ENCODE data around the gene SORCS2.
"Not testable (repeated sequence)": the region's sequence is repeated elsewhere in the genome, so short reads cannot be mapped to it uniquely, and the experiment has no call there.

Gene SORCS2

GRCh38 chr4:7584098-7584497 is 391.8 kb downstream of the SORCS2 start:
- DNase-seq (ENCODE audit: low read depth in 2 of 2) = no peak

DNA sequence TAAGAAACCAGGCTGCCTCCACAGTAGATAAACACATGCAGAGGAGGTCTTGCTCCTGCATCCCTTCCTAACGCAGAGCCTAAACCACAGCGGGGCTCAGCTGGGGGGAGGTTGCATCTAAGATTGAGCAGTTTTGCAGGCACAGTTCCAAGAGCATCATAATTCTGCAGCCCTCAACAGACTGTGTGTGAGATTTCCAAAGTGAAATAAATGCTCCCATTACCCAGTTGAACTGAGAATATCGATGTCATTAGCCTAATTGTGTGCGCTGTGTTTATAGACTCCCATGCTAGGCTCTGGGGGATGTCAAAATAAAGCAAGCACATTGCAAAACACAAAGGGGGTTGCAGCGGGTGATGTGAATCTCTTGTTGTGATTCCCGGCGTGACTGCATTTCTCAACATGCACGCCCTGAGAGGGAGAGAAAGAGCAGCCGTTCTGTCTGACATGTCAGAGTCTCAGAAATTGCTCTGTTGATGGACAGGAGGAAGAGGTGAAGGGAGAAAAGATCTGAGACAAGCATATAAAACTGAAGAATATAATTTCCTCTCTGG is 392.3 kb downstream of the SORCS2 start:
- DNase-seq (ENCODE audit: low read depth in 2 of 2) = no peak

GRCh38 chr4:7585768-7586167 is 393.4 kb downstream of the SORCS2 start:
- no peak for DNase-seq (ENCODE audit: low read depth in 2 of 2)

DNA sequence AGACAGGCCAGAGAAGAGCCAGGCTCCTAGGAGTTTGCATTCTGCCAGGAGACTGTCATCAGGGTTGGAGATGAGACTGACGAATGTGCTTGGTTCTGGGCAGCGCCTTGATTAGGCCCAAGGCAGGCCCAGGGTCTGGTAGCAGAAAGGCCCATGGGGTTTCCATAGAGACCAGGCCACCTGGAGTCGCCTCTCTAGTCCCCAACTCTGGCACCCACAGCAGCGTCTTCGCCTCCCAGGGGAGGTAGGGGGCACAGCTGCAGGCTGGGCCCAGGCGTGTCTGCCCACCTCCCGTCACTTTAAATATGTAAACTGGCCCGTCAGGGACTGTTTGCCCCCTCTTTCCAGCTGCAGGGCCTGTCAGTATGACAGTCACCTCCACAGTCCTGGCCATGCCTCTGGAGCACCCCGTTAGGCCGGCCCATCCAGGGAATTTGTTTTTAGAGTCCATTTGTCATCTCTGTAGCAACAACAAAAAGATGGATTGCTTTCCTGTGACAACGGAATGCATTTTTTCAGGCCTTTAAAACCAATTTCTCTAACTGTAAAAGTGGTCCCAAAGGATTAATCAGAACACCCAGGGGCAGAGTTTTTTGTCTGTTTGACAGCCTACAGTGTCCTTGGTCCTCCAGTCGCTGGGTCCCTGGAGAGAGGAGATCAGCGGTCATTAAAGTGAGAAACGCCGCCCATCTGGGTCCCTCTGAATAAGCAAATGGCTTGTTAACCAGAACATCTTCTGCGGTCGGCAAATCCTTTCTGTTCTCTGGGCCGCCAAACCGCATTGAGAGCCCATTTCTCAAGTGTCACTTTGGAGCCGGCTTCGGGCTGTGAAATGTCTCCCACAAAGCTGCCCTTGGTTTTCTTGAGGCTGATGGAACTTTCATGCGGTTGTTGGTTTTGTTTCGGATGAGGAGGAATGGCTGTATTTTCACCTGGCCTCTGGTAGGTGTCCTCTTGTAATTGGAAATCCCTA is 395.4 kb downstream of the SORCS2 start:
- DNase-seq (ENCODE audit: low read depth in 2 of 2) = no peak

GRCh38 chr4:7590189-7590588 is 397.9 kb downstream of the SORCS2 start:
- DNase-seq (ENCODE audit: low read depth in 2 of 2) = no peak

- no peak for DNase-seq (ENCODE audit: low read depth in 2 of 2)
Measured at GRCh38 chr4:7590899-7591298, 398.6 kb downstream of the SORCS2 start.

- DNase-seq (ENCODE audit: low read depth in 2 of 2) = no peak
Measured at GRCh38 chr4:7591409-7592053, 399.2 kb downstream of the SORCS2 start.

DNA sequence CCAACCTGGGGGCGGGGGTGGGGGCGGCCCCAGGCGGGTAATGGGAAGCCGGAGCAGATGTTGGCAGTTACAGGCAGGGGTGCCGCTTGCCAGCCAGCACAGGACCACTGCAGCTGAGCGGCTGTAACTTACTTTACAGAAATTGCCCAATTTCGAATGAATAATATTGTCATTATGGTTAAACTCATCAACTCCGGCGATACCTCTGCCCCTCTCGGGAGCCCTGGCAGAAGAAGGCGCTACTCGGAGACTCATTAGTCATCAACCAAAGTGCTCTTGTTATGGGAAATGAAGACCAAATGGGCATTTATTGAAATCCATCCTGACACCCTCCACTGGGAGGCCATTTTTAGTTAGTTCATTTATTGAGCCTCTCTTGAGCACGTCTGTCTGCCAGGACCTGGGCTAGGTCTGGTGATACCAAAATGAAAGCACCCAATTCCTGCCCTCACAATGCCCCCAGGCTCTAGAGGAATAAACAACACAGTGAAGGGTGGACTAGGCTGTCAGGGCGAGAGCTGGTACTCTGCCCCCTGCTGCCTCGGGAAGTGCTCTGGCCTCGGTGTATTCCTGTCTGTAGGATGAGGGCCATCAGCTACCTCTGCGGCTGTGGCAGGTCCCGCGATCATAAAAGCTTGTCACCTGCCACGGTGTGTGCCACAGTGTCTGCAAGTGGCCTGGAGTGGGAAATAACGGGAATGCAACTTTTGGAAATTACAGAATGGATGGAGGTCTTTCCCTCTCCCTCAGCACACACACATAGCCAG is 401.5 kb downstream of the SORCS2 start:
- DNase-seq (ENCODE audit: low read depth in 2 of 2) = no peak

GRCh38 chr4:7595934-7596461 is 403.7 kb downstream of the SORCS2 start:
- DNase-seq (ENCODE audit: low read depth in 2 of 2) = no peak

- DNase-seq (ENCODE audit: low read depth in 2 of 2) = no peak
Measured at GRCh38 chr4:7596918-7597606, 404.7 kb downstream of the SORCS2 start.

DNA sequence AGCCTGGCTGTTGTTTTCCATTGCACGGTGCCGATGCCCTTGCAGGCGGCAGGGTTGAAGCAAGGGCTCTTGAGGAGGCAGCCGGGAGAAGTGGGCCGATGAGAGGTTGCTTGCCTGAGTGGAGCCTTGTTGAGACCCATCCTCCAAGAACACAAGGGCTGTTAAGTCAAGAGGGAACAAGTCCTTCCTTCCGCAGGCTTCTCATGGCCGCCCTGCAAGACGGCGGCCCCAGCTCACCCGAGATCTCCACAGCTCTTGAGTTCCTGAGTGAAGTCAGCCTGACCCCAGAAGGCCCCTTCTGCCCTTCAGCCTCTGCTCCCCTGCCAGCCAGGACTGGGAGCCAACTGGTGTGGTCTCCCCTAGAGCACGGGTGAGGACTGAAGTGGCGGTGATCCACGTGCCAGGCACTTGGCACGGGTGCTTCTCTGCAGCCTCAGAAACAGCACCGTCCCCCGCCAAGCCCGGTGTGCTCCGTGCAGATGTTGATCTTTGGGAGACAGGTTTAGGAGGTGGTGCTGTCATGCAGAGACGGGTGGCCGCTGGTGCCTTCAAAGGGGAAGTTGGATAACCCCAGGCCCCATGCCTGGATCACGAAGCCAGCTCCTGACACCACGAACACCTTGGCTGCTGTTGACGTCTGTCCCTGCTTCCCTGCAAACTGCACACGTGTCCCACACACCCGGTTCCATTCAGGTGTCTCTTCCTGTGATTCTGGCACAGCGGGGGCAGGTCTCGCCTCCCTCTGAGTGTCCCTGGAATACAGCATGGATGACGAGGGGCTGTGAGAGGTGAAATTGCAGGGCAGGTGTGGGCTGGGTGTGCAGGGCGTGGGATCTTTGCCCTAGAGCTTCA is 406.8 kb downstream of the SORCS2 start:
- DNase-seq (ENCODE audit: low read depth in 2 of 2) = no peak

GRCh38 chr4:7600247-7600646 is 407.9 kb downstream of the SORCS2 start:
- DNase-seq (ENCODE audit: low read depth in 2 of 2) = no peak

GRCh38 chr4:7602166-7602565 is 409.8 kb downstream of the SORCS2 start:
- not testable (repeated sequence) for DNase-seq (ENCODE audit: low read depth in 2 of 2)

DNA sequence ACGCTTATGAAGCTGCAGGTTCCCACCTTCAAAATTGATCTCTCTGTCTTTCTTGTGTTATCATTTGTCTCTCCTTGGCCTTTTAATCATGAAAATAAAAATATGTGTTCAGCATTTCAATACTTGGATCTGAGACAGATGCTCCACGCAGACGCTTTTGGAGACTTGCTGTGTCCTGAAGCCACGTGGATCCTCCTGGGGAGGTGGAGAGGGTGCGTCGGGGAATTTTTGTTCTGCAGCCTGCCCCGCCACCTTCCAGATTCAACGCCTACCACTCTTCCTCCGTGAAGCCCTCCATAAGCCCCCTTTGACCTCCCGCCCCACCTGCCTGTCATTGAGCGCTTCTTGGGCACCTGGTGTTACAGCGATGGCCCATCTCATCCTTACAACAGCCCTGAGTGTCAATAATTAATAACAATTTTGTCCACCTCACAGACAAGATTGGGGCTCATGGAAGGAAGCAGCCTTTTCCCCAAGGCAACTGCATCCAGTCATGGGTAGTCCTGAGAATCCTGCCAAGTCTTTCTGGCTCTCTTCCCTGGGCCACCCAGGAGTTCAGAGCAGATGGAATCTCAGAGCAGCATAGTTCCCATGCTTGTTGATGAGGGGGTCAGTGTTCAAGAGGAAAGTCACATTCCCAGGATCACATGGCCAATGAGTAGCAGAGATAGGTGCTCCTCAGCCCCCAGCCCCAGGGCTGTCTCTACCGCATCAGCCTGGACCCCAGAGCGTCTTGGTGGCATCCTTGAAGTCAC is 415.0 kb downstream of the SORCS2 start:
- DNase-seq (ENCODE audit: low read depth in 2 of 2) = no peak

- no peak for DNase-seq (ENCODE audit: low read depth in 2 of 2)
Measured at GRCh38 chr4:7608046-7608445, 415.7 kb downstream of the SORCS2 start.

GRCh38 chr4:7609316-7609715 is 417.0 kb downstream of the SORCS2 start:
- DNase-seq (ENCODE audit: low read depth in 2 of 2) = no peak

GRCh38 chr4:7610022-7610670 is 417.8 kb downstream of the SORCS2 start:
- no peak for DNase-seq (ENCODE audit: low read depth in 2 of 2)

DNA sequence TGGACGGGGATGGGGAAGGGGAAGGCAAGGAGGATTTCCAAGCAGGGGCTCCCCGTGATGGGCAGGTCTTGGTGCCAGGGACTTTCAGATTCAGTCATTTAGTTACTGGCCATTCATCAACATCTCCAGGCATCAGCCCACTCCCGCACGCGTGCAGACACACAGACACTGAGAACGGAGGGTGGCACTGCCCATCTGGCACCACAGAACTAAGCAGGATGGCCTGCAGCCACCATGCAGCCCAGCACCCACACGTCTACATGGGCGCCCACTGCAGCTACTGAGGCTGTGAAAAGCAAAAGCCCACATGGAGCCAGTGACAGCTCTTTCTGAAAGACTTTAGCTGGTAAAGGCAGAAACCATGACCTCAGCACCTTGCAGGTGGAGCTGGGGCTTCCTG is 418.5 kb downstream of the SORCS2 start:
- DNase-seq (ENCODE audit: low read depth in 2 of 2) = no peak

DNA sequence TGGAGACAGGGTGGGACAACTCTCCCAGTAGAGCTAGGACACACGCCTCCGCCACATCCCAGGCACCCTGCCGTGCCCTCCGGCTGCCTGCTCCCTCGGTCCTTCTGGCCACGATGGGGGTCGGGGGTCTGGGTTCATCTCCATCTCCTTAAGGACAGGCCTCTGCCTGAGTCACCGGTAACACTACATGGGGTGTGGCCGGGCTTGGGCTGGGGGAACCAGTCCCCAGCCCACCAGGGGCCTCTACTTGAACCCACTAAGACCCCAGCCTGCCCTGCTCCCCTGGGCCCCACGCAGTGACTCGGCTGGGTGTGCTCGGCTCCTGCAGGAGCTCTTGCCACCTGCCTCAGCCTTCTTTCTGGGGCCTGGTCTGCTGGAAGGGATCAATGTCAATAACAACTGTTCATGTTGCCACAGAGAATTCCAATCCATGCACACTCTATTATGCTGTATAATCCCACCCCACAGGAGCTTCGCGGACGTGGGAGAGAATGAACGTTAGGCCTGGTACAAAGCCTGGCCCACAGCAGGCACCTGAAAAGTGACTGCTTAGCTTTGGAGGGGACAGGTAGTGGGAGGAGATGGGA is 420.1 kb downstream of the SORCS2 start:
- no peak for DNase-seq (ENCODE audit: low read depth in 2 of 2)
